GM12801 (cell line): ENCODE measurements around the gene RBL2.

Experiments used
- TF ChIP-seq, protein P1 (sequence below): IDR thresholded peaks from one replicate; pipeline ENCODE4 v1.5.1; 2011; ENCODE audit warnings: control low read depth; ENCODE audit not compliant: insufficient read length; ENCODE audit errors: extremely low read depth

Gene RBL2

DNA sequence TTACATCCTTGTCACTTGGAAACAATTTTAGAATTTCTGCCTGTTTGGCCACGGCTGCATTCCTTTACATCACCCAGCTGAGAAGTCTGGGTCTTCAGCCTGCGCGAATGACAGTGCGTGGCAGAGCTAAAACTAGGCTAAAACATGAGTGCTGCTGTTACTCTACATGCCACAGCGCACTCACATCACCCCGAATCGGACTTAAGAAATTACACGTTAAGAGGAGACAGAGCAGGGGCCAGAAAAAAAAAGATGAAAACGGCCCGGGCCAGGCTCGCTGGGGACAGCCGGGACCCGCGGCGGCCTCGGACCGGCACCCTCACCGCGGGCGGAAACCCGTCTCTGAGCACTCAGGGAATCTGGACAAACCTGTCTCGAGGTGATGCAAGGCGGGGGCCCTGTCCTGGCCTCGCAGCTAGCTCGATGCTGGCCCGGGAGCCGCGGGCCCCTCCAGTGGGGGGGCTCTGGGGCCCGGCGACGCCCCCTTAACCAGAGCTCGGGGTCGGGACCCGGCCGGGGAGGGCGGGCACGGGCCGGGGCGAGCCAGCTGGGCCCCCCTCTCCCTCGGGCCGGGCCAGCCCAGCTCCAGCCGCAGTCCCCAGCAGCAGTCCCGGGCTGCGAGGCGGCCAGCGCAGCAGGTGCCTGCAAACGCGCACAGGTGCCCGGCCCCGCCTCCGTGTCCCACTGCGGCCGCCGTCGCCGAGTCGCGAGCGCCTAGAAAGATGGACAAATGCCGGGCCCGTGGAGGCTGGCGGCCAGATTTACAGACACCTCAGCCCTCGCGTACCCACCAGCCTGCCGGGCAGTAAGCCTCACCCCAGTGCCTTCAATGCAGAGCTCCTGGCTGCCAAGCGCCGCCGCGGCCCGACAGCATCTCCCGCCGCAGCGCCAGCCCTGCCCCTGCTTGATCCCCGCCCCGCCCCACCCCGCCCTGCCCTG is 68.3 kb downstream of the RBL2 start, which contains the start of gene AKTIP:
TSS of gene AKTIP (minus strand) at position 879 of the 939 bp plus-strand sequence. CDS start 2,950 bp downstream, outside the sequence.
- TF ChIP-seq, protein P1, sequence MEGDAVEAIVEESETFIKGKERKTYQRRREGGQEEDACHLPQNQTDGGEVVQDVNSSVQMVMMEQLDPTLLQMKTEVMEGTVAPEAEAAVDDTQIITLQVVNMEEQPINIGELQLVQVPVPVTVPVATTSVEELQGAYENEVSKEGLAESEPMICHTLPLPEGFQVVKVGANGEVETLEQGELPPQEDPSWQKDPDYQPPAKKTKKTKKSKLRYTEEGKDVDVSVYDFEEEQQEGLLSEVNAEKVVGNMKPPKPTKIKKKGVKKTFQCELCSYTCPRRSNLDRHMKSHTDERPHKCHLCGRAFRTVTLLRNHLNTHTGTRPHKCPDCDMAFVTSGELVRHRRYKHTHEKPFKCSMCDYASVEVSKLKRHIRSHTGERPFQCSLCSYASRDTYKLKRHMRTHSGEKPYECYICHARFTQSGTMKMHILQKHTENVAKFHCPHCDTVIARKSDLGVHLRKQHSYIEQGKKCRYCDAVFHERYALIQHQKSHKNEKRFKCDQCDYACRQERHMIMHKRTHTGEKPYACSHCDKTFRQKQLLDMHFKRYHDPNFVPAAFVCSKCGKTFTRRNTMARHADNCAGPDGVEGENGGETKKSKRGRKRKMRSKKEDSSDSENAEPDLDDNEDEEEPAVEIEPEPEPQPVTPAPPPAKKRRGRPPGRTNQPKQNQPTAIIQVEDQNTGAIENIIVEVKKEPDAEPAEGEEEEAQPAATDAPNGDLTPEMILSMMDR: no peak

DNA sequence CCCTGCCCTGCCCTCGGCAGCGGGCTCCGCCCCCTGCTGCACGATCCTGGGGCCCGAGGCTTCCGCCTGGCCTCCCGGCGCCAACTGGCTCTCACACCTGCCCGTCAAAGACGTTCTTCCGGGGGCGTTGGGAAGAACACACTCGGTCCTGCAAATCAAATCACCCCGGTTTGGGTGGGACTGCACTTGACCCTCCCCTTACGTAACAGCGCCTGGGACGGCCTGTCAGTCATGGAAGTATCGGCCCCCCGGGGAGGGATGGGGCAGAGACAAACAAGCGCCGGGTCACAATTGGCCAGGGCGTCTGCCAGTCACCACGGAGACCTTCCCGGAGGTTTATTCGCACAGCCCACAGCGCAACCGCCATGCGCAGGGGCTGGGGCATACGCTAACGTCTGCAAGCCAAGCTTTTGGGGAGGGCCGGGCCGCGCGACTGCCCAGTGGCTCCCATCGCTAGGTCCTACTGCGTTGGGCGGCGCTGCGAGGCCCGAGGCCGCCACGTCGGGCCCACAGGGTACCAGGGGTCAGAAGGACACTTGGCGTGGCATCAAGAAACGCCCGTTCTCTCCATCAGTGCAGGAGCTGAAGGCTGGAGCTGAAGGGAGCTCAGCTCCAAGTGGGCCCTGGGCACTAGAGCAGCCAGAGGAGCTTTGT is 69.1 kb downstream of the RBL2 start:
- TF ChIP-seq, protein P1: no peak

DNA sequence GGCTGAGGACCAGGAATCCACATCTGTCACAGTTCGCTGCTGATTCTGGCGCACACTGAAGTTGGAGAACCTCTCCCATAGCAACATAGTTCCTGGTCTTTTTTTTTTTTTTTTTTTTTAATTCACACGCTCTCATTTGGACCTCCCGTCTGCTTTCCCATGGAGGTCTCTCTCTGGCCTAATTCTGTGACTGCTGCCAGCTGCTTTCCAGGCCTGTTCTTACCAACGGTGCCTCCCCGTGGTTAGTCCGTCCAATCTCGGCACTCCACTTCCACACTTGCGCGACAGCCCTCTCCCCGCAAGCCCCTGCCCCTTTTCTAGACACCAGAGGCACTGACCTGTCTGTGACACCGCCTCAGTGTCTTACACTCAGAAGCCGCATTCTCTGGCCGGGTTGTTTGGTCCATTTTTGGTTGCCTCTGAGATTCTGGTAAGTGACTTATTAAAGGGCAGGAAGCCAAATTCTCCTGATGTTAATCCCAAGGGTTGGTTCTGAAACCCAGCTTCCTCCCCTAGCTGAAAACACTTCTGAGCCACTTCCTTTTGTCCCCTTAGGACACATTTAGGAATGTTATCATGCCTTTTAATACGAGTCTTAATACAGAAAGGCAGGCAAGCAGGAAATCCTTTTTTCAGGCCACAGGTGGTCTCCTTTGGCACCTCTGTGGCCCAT is 69.9 kb downstream of the RBL2 start:
- TF ChIP-seq, protein P1: no peak

DNA sequence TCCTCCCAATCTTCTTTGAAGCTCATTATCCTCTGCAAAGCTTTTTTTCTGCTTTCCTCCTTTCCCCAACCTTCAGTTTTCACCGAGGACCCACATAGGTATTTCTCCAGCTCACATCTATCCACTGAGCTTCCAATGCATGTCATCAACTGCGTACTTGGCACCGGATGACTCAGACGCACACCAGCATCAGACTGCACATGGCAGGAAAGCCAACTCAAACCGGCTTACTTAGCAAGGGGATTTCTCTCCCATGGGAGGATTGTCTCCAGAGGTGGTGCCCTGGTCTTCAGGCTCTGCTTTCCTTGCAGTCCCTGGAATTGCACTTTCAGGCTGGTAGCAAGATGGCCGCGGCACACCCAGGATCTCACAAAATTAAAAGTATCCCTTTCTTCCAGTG is 70.4 kb downstream of the RBL2 start:
- TF ChIP-seq, protein P1: no peak

DNA sequence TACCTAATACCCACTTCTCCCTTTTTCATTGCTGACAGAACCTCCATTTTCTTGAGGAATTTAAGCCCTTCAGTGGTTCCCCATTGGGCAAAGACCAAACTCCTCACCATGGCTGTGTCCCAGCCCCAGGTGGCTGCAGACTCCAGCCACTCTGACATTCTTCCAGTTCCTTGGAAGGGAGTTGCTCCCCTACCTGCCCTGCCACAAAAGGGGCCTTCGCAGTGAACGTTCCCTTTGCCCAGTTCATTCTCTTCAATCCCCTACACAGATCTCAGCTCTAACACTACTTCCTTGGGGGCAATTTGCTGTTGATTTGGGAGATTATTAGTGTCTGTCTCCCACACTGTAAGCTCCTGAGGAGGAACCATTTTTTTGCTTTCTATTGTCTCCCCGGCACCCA is 72.0 kb downstream of the RBL2 start:
- TF ChIP-seq, protein P1: no peak

DNA sequence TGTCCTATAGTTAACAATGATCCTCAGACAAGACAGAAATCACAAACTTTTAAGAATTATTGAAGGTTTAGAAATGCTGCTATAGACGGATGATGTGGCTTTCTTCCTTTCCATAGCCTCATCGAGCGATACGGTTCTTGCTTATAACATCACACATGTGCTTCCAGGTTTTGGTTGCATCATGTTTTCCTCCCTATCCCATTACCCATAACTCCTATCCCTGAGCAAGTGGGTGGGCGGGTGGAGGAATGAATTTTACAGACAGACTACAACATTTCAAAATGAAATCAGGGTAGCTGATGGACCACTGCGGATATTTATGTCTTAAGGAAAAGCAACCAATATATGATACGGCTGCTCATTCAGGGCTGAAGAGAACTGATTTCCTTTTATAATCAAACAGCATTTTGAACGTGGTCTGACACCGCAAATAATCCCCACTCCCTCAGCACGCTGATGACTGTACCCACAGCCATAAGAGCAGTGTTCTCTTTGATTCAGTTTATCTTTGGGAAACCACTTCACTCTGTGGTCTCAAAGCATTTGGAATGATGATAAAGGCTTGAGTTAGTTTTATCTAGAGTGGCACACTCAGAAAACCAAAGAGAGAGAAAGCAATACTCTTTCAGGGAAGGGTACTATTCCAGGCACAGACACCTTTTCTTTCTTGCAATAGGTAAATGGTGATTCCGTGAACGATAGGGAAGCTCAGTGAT is 73.4 kb downstream of the RBL2 start:
- TF ChIP-seq, protein P1: no peak
